HG02885 (cell line): ENCODE results near the gene SOX10.
"Not testable (repeated sequence)": the region's sequence is repeated elsewhere in the genome, so short reads cannot be mapped to it uniquely, and the experiment has no call there.

Experiments
- ATAC-seq: cut with Tn5 transposase; IDR thresholded peaks from one replicate; pipeline ENCODE4 v1.9.1; 2021; ENCODE audit warnings: mild to moderate bottlenecking; ENCODE audit not compliant: unreplicated experiment, poor library complexity

The SOX10 gene

DNA sequence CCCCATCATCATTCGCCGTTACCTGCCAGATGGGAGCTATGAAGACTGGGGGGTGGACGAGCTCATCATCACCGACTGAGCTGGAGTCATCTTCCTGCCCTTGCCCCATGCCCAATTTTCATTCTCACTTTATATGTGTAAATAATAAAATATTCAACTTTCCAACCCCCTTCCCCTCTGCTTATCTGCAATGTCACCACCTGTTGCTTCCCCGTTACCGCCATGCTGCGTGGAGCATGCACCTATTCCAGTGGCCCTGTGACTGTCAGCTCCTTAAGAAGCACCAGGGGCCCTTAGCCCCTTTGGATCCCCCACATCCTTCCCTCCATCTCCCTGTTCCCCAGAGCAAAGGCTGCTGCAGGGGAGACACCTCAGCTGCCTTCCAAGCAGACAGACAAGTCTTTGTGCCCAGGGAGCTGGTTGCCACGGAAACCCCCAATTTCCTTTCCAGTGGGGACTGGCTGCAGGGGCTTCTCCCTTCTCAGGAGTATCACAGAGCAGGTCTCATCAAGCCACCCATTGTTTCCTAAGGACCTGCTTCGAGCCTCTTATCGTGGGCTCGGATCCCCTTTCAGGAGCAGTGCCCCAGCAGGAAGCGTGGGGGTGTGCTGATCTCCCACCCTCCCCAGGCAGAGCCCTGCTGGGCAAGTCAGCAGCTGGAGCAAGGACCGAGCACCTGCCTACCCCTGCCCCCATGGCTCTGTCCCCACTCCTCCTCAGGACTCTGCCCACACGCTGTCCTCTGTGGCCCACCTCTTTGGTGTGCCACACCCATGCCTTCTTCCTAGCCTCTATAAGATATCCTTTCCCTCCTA is 16.5 kb downstream of the SOX10 start:
- ATAC-seq: no peak

DNA sequence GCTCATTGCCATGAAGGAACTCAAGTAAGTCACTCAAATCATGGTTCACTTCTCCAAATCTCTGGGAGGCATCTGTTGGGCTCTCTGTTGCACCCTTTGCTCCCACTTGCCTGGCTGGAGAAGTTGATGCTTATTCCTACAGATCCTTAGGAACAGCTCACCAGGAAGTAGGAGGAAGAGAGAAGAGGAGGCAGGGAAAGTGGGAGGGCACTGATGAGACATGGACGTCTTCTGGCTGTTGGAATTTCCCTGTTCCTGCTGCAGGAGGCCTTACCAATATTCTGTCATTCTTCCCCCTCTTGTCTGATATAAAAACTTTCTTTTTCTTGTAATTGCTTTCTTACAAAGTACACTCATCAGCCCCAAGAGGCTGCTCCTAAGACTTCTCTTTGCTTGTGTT is 17.2 kb downstream of the SOX10 start:
- no peak for ATAC-seq

DNA sequence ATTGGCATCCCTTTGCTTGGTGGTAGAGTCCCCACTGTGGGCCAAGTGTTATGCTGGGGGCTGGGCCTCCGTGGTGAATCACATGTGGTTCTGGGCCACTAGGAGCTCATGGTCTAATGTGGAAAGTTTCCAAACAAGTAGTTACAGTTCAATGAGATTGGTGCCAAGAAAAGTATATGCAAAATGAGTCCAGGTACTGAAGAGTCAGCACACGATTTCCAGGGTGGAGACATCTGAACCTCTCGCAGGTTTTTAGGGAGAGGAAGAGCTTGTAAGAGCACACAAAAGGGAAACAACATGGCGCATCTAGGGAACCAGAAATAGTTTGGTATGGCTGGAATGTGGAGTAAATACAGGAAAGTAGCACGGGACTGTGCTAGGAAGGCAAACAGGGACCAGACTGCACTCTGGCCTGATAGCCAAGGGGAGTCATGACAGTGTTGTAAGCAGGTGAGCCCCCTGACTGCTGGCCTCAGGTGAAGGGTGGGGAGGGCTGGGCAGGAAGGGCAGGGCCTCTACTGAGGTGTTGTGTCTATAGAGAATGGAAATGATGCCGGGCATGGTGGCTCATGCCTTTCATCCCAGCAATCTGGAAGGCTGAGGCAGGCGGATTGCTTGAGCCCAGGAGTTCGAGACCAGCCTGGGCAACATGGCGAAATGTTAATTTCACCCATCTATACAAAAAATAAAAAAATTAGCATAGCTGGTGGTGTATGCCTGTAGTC is 18.3 kb downstream of the SOX10 start:
- no peak for ATAC-seq

DNA sequence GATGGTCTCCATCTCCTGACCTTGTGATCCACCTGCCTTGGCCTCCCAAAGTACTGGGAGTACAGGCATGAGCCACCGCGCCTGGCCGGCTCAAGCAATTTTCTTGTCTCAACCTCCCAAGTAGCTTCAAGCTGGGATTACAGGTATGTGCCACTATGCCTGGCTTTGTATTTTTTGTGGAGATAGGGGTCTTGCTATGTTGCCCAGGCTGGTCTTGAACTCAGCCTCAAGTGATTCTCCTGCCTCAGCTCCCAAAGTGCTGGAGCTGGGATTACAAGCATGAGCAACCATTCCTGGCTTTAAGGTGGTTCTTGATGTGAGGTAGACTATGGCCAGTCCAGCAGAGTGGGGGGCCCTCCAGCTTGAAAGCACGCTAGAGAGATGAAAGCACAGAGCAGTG is 23.3 kb downstream of the SOX10 start:
- no peak for ATAC-seq

DNA sequence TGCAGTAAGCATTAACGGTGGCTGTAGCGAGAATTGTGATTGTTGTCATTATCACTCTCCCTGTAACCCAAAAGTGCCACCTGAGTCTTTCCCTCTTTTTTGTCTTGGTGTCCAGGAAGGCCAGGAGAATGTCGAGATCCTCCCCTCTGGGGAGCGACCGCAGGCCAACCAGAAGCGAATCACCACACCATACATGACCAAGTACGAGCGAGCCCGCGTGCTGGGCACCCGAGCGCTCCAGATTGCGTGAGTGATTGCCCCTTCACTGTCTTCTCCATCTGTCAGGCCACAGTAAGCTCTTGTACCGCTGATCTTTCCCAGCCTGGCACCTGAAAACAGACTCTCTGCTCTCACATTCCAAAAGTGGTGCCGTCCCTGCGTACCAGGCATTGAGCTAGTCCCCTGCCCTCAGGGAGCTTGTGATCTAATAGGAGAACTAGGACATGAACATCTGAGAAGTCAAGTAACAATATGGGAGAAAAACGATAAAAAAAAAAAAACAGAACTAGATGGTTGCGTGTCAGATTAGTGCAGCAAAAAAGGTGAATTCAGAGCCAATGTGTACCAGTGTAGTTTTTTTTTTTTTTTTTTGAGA is 25.0 kb downstream of the SOX10 start:
- ATAC-seq: no peak

DNA sequence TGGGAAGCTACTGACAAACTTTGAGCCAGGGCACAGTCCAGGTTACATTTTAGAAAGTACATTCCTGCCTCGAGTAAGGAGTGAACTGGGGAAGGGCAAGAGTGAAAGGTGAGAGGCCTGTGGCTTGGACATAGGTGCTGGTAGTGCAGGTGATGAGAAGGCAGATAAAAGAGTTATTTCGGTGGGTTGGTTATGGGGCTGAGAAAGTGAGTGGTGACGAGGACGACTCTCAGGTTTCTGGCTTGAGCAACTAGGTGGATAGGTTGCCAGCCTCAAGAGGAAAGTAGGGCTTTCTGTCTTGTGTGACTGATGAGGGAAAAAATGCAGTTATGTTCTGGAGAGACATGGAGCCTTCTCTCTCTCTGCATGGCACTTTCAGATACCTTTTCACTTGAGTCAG is 27.1 kb downstream of the SOX10 start:
- no peak for ATAC-seq

DNA sequence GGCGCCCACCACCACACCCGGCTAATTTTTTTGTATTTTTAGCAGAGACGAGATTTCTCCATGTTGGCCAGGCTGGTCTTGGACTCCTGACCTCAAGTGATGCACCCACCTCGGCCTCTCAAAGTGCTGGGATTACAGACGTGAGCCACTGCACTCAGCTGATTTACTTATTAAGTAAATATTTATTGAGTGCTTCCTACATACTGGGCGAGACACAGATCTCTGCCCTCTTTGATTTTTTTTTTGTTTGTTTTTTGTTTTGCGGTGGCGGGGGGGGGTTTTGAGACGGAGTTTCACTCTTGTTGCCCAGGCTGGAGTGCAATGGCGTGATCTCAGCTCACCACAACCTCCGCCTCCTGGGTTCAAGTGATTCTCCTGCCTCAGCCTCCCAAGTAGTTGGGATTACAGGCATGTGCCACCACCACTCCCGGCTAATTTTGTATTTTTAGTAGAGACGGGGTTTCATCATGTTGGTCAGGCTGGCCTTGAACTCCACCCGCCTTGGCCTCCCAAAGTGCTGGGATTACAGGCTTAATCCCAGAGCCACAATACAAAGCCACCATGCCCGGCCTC is 28.4 kb downstream of the SOX10 start:
- ATAC-seq: not testable (repeated sequence)

DNA sequence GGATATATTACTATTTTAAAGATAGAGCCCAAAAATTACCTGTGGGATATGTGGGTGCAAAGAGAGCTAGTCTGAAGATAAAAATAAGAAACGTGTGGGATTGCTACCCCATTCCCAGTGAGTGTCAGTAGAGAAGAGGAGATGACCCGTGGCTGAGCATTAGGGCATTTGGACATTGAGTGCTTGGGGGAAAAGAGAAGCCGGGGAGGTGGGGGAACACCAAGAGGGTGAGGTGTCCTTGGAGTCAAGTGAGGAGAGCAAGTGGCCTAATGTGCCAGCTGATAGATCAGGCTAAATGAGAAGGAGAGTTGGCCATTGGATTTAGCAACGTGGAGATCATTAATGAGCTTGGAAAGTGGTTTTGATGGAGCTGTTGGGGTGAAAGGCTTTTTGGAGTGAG is 29.7 kb downstream of the SOX10 start:
- ATAC-seq: no peak

DNA sequence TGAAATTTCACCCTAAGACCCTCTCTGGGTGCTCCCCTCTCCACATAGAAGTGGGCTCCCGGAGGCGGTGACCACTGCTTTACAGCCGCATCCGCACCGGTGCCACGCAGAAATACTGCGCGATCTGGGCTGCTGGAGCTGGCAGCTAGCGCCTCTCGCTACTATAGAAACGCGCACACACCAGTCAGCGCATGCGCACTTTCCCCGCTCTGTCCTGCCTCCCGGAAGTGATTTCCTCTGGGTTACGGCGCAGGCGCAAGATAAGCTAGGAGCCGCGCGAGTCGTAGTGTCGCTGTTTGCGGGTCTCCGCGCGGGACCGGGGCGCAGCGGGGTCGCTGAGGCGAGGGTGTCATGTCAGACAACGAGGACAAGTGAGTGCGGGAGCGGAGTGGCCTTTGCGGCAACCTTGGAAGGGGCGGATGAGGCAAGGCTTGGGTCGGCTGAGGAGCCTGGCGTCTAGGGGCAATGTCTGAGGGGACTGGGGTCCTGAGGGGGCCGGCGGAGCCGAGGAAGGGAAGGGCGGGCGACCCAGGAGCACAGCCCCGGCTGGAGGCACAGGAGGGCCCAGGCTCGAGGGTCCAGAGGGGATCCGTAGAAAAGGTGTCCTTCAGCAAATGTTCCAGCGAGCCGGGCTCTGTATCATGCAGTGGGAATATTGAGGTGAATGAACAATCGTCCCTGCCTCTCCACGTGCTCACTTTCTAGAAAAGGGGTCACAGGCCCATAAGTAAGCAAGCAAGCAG is 30.7 kb downstream of the SOX10 start, which contains the start of the genes C22orf23 and POLR2F:
C22orf23 (minus strand) TSS at position 165 of the 743 bp plus-strand sequence. CDS start 452 bp downstream, outside the sequence.
POLR2F (plus strand) TSS at position 263 of the 743 bp plus-strand sequence; CDS start at position 352, 89 bp downstream.
- peak; percentile 90 for ATAC-seq

DNA sequence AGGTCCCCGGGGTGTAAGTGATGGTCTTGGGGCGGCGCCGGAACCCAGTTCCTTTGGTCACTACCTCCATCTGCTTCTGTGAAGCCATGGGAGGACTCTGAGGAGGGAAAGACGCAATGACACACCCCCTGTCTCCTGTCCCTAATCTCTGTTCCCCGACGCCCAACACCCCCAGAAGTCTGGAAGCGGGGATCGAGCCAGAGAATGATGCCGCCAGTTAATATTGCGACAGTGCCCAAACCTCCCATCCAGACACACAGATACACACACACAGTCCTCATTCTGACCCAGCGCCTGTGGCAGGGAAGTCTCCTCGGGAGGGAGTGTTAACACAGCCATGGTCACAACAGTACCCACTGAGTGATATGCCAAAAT is 31.3 kb downstream of the SOX10 start:
- no peak for ATAC-seq

DNA sequence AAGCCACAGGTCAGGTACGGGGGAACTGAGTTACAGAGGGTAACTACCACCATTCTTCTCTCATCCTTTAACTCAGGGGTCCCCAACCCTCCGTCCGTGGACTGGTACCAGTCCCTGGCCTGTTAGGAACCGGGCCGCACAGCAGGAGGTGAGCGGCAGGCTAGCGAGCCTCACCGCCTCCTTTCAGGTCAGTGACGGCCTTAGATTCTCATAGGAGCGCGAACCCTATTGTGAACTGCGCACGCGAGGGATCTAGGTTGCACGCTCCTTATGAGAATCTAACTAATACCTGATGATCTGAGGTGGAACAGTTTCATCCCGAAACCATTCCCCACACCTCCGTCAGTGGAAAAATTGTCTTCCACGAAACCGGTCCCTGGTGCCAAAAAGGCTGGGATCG is 31.7 kb downstream of the SOX10 start:
- not testable (repeated sequence) for ATAC-seq

DNA sequence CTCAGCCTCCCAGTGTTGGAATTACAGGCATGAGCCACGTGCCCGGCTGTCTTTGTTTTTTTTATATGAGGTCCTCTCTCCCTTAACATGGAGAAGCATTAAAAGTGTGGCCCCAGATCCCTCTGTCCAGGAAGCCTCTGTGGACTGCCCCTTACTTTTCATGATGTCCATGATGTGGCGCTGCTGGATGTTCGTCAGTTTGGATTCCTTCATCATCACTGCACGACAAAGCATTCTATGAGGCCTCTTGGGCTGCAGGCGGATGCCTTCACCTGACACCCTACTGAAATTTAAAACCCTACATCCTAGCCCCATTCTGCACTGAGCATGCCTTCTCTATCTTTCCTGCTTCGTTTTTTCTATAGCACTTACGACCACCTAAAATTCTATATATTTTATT is 33.0 kb downstream of the SOX10 start:
- ATAC-seq: no peak

DNA sequence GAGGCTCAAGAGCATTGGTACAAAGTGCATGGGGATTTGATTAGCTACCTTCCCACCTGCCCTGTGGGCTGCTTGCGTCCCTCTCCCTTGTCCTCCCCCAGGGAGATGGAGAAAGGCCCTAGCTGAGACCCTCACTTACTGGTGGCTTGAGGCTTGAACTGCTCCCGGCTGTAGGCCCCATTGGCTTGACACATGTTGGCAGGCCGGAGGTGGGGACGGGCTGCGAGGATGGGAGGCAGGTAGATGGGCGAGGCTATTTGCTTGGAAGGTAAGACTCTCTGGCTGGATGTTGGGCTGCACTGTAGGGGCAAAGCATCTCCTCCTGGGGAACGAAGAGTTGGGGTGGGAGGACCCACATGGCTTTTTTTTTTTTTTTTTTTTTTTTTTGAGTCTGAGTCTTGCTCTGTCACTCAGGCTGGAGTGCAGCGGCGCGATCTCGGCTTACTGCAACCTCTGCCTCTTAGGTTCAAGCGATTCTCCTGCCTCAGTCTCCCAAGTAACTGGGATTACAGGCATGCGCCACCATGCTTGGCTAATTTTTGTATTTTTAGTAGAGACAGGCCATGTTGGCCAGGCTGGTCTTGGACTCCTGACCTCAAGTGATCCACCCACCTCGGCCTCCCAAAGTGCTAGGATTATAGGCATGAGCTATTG is 37.1 kb downstream of the SOX10 start:
- not testable (repeated sequence) for ATAC-seq

DNA sequence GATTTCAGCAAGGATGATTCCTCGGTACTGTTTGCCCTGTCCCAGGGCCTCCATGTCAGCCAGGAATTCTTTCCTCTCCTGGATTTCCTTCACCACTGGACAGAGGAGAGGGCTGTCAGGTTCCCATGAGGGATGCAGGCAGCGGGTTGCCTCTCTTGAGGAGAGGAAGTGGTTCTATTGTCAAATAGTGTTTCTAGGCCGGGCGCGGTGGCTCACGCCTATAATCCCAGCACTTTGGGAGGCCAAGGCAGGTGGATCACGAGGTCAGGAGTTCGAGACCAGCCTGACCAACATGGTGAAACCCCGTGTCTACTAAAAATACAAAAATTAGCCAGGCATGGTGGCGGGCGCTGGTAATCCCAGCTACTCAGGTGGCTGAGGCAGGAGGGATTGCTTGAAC is 39.9 kb downstream of the SOX10 start:
- not testable (repeated sequence) for ATAC-seq

DNA sequence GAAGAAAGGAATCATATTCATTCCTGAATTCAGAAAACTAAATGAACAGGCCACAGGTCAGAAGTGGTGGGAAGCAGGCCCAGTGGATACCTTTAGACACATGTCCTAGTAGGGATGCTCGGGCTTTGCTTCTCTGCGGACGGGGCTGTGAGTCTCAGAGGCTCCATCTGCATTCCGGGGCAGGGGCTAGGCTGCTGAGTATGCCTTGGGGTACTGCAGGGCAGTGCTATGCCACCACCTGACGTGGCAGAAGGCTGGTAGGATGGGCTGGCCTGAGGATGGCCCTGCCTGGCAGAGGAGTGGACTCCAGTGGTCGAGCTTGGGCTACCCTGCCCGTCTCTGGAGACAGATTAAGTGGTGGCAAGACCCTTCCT is 40.5 kb downstream of the SOX10 start:
- ATAC-seq: no peak

DNA sequence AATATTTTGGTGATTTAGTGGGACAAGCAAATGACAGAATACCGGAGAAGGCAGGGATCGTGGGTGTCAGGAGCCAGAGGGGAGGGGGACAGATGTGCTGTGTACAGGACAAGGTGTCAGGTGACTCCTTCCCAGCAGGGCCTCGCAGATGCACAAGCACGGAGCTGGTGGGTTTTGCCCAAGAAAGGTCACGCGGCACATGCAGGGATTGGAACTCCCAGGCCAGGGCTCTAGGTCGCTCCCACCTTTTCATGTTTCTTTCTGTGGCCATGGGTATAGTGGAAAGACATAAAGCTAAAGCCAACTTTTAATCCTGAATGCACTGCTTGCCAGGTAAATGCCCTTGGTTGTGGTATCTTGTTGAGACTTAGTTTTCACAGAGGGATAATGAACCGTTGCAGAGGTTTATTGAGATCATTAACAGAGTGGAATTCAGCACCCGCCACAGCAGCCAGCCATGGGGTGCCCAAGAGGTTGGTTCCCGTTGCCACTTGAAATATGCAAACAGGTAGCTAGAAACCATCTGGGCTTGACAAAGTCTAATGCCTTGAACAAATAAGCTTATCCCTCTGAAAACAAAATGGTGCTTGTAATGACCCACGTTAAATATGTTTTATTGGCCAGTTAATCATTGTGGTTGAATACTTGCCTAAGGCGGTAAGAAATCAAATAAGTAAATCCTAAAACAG is 41.1 kb downstream of the SOX10 start:
- no peak for ATAC-seq

DNA sequence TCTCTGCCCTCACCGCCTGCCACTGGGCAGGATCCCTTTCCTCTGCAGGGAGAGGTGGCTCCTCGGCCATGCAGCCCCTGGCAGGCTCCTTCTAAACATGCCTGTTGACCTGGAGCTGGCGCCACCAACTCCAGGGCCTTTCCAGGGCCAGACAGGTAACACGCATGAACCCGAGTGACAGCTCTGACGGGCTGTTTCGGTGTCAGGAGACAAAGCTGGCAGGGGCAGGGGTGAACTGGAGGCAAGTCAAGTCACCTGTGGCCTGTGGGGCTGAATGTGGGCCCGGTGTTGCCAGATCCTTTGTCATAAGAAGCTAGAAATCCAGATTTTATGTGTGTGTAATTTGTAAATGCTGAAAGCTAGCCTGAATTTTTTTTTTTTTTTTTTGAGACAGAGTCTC is 42.2 kb downstream of the SOX10 start:
- no peak for ATAC-seq

DNA sequence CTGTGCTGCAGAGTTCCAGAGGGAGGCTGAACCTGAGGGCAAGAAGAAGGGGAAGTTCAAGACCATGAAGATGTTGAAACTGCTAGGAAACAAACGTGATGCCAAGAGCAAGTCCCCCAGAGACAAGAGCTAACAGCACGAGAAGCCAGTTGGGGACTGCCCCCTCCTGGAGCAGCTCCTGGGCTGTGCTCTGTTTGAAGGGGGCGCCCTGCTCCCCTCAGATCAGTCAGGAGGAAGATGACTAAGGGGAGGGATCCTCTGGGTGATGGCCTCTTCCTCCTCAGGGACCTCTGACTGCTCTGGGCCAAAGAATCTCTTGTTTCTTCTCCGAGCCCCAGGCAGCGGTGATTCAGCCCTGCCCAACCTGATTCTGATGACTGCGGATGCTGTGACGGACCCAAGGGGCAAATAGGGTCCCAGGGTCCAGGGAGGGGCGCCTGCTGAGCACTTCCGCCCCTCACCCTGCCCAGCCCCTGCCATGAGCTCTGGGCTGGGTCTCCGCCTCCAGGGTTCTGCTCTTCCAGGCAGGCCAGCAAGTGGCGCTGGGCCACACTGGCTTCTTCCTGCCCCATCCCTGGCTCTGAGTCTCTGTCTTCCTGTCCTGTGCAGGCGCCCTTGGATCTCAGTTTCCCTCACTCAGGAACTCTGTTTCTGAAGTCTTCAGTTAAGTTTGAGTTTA is 43.5 kb downstream of the SOX10 start:
- ATAC-seq: no peak
